Spleen (tissue), 7 donors: Measurements from ENCODE around the gene MCM7.

Experiments
- POLR2A ChIP-seq, 3 donors: fragments of 450-650 bp; IDR thresholded peaks; one replicate each; pipeline ENCODE4 v1.5.1; 2017; ENCODE audit warnings: antibody characterized with exemption in 3 of 3, mild to moderate bottlenecking in 1 of 3
- TF ChIP-seq, protein P1 (sequence below), 11 experiments: fragments of 200-600 bp in 7 of 11; fragments of 450-650 bp in 4 of 11; sonication (generic) in 4 of 11; IDR thresholded peaks in 8 of 11; conservative IDR thresholded peaks in 3 of 11; 1 replicate in 7 of 11; 2 replicates in 4 of 11; pipeline versions ENCODE4 v1.4.0 to v1.8.0; 2016 to 2021; ENCODE audit warnings: antibody characterized with exemption in 11 of 11, inconsistent platforms in 4 of 11, mild to moderate bottlenecking in 1 of 11
- donor health status: DM: no; HTN: no; CAD: no; lungs with moderate emphysema.
- donor health status: DM: no; HTN: no; CAD: no.
- donor health status: DM: no; HTN: no; CAD: no.

DNA sequence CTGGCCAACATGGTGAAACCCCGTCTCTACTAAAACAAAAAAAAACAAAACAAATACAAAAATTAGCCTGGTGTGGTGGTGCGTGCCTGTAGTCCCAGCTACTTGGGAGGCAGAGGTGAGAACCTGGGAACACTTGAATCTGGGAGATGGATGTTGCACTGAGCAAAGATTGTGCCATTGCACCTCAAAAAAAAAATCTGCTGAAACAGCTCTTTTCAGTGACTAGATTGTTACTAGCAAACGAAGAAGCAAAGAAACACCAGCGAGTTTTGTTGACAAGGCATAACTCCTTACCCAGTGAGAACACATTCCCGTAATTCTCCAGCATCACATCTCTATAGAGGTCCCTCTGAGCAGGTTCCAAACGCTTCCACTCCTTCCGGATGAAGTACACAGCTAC lies 26.4 kb downstream of the MCM7 start:
- no peak for TF ChIP-seq POLR2A (IDR thresholded peaks at IDR 0.05)
- TF ChIP-seq, protein P1, sequence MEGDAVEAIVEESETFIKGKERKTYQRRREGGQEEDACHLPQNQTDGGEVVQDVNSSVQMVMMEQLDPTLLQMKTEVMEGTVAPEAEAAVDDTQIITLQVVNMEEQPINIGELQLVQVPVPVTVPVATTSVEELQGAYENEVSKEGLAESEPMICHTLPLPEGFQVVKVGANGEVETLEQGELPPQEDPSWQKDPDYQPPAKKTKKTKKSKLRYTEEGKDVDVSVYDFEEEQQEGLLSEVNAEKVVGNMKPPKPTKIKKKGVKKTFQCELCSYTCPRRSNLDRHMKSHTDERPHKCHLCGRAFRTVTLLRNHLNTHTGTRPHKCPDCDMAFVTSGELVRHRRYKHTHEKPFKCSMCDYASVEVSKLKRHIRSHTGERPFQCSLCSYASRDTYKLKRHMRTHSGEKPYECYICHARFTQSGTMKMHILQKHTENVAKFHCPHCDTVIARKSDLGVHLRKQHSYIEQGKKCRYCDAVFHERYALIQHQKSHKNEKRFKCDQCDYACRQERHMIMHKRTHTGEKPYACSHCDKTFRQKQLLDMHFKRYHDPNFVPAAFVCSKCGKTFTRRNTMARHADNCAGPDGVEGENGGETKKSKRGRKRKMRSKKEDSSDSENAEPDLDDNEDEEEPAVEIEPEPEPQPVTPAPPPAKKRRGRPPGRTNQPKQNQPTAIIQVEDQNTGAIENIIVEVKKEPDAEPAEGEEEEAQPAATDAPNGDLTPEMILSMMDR (IDR thresholded peaks at IDR 0.05 in 8 of 11, conservative IDR thresholded peaks at IDR 0.05 in 3 of 11), result no peak
